Liver (tissue), 9 donors: ENCODE data around the gene SLX4IP. TPM values are rescaled to one million over a fixed set of nuclear protein-coding genes. Genes with fewer than 3 reads are reported as not detected.

ENCODE experiments used
- DNase-seq: peaks from one replicate; pipeline ENCODE4 v3.0.0-alpha.2; 2017; ENCODE audit warnings: low spot score
- H3K27ac ChIP-seq, 2 donors: one replicate each; pipeline ENCODE4 v1.7.0; 2013; ENCODE audit warnings: inconsistent platforms in 2 of 2, low read length in 2 of 2, control low read depth in 1 of 2, low read depth in 1 of 2, mild to moderate bottlenecking in 1 of 2
- H3K27me3 ChIP-seq, 4 donors: one replicate each; pipeline versions ENCODE4 v1.6.1 to v1.7.0; 2013; ENCODE audit warnings: low read length in 3 of 4, inconsistent platforms in 1 of 4, mild to moderate bottlenecking in 1 of 4, moderate library complexity in 1 of 4; ENCODE audit not compliant: control insufficient read depth in 4 of 4, insufficient read depth in 4 of 4
- H3K36me3 ChIP-seq, 4 donors: one replicate each; pipeline versions ENCODE4 v1.6.1 to v1.7.0; 2013; ENCODE audit warnings: low read length in 3 of 4, mild to moderate bottlenecking in 3 of 4, low read depth in 1 of 4, moderate library complexity in 1 of 4; ENCODE audit not compliant: control insufficient read depth in 4 of 4, insufficient read depth in 3 of 4
- H3K4me1 ChIP-seq, 4 donors: one replicate each; pipeline versions ENCODE4 v1.6.1 to v1.7.0; 2013; ENCODE audit warnings: low read length in 3 of 4, mild to moderate bottlenecking in 3 of 4, moderate library complexity in 1 of 4; ENCODE audit not compliant: control insufficient read depth in 4 of 4, insufficient read depth in 4 of 4
- H3K4me3 ChIP-seq, 3 donors: one replicate each; pipeline versions ENCODE4 v1.6.1 to v1.7.0; 2013; ENCODE audit warnings: low read length in 3 of 3, control low read depth in 1 of 3, low read depth in 1 of 3, mild to moderate bottlenecking in 1 of 3
- H3K9ac ChIP-seq, 2 donors: one replicate each; pipeline ENCODE4 v1.7.0; 2013; ENCODE audit warnings: low read length in 2 of 2, mild to moderate bottlenecking in 2 of 2, moderate library complexity in 2 of 2, control low read depth in 1 of 2, low read depth in 1 of 2
- H3K9me3 ChIP-seq, 4 donors: one replicate each; pipeline versions ENCODE4 v1.6.1 to v1.7.0; 2013; ENCODE audit warnings: low read length in 3 of 4; ENCODE audit not compliant: control insufficient read depth in 4 of 4
- ATF3 ChIP-seq: IDR thresholded peaks from 2 replicates; pipeline ENCODE4 v1.6.1; 2016; ENCODE audit warnings: antibody characterized with exemption
- CTCF ChIP-seq: fragments of 150-350 bp; IDR thresholded peaks from 2 replicates; pipeline ENCODE4 v1.5.1; 2017; ENCODE audit warnings: improper control_type of control experiment, low read depth, low read length; ENCODE audit not compliant: missing input control
- EGR1 ChIP-seq, 2 donors: IDR thresholded peaks; 2 replicates each; pipeline ENCODE4 v1.6.1; 2016 to 2018; ENCODE audit warnings: antibody characterized with exemption in 2 of 2, low read depth in 2 of 2
- FOXA1 ChIP-seq: IDR thresholded peaks from 2 replicates; pipeline ENCODE4 v1.6.1; 2016; ENCODE audit warnings: antibody characterized with exemption
- FOXA2 ChIP-seq: IDR thresholded peaks from 2 replicates; pipeline ENCODE4 v1.6.1; 2016; ENCODE audit warnings: antibody characterized with exemption
- GABPA ChIP-seq, 2 donors: IDR thresholded peaks in 1 of 2; conservative IDR thresholded peaks in 1 of 2; 2 replicates each; pipeline ENCODE4 v1.6.1; 2016; ENCODE audit warnings: antibody characterized with exemption in 2 of 2, mild to moderate bottlenecking in 1 of 2, moderate library complexity in 1 of 2
- HNF4A ChIP-seq, 2 donors: conservative IDR thresholded peaks; 2 replicates each; pipeline ENCODE4 v1.6.1; 2016; ENCODE audit warnings: antibody characterized with exemption in 2 of 2, mild to moderate bottlenecking in 2 of 2
- HNF4G ChIP-seq: IDR thresholded peaks from 2 replicates; pipeline ENCODE4 v1.6.1; 2016; ENCODE audit warnings: antibody characterized with exemption
- JUND ChIP-seq, 2 donors: IDR thresholded peaks; 2 replicates each; pipeline ENCODE4 v1.6.1; 2016; ENCODE audit warnings: antibody characterized with exemption in 2 of 2
- MAX ChIP-seq: IDR thresholded peaks from 2 replicates; pipeline ENCODE4 v1.6.1; 2016; ENCODE audit warnings: antibody characterized with exemption
- NR2F2 ChIP-seq: IDR thresholded peaks from 2 replicates; pipeline ENCODE4 v1.6.1; 2016; ENCODE audit warnings: antibody characterized with exemption
- RAD21 ChIP-seq, 2 donors: IDR thresholded peaks; 2 replicates each; pipeline ENCODE4 v1.6.1; 2016; ENCODE audit warnings: antibody characterized with exemption in 2 of 2, mild to moderate bottlenecking in 2 of 2
- REST ChIP-seq: IDR thresholded peaks from 2 replicates; pipeline ENCODE4 v1.6.1; 2016; ENCODE audit warnings: antibody characterized with exemption, mild to moderate bottlenecking
- RXRA ChIP-seq, 2 donors: IDR thresholded peaks; 2 replicates each; pipeline ENCODE4 v1.6.1; 2017 to 2018; ENCODE audit warnings: antibody characterized with exemption in 2 of 2, mild to moderate bottlenecking in 1 of 2
- SP1 ChIP-seq: IDR thresholded peaks from 2 replicates; pipeline ENCODE4 v1.6.1; 2018; ENCODE audit warnings: antibody characterized with exemption, mild to moderate bottlenecking
- TAF1 ChIP-seq: conservative IDR thresholded peaks from 2 replicates; pipeline ENCODE4 v1.6.1; 2016; ENCODE audit warnings: antibody characterized with exemption, mild to moderate bottlenecking
- YY1 ChIP-seq: IDR thresholded peaks from 2 replicates; pipeline ENCODE4 v1.6.1; 2016; ENCODE audit warnings: antibody characterized with exemption, mild to moderate bottlenecking
- ZBTB33 ChIP-seq: IDR thresholded peaks from 2 replicates; pipeline ENCODE4 v1.6.1; 2016; ENCODE audit warnings: antibody characterized with exemption
- WGBS: extraction: QIAGEN DNeasy Blood & Tissue Kit; methylation state at CpG from one replicate; pipeline ENCODE4 v1.1.7; 2013; 5-methylcytosine and 5-hydroxymethylcytosine counted together
- polyA plus RNA-seq, 2 donors: library from polyadenylated mRNA; stranded (reverse) in 1 of 2; unstranded in 1 of 2; fragments of 200-250 nt in 1 of 2; fragments of >200 nt in 1 of 2; fragmentation: Nextera tagmentation in 1 of 2; extraction: Ambion mirVana in 1 of 2; gene quantifications; one replicate each; pipeline versions ENCODE4 v1.2.1 to v1.2.3, GENCODE V29; 2013 to 2015
- total RNA-seq, 2 donors: library from RNA; depleted of rRNA; stranded (reverse); fragments of >200 nt; gene quantifications; one replicate each; pipeline ENCODE4 v1.2.3, GENCODE V29; 2014
- donor health status: healthy.
- donor health status: healthy.
- donor health status: healthy.
- donor health status: healthy.
- donor health status: healthy.

Gene SLX4IP
- total and polyA plus RNA-seq, 4 donors: 1.1 to 3.4 (median 2.7) TPM

- H3K9ac ChIP-seq: no peak overlapping the region
- 57% methylated on average over 3 of the region's 3 CpGs for WGBS
- H3K27ac ChIP-seq: no peak overlapping the region
- no peak overlapping the region for H3K4me3 ChIP-seq
- no peaks in the 10 kb centered on the region for H3K27me3 ChIP-seq
- H3K4me1 ChIP-seq: peaks cover 0 to 5% (median 1%) of the 10 kb centered on the region in 4 donors
- peaks cover 0 to 7% (median 3%) of the 10 kb centered on the region in 4 donors for H3K9me3 ChIP-seq
- no peak for DNase-seq
- no peak for TF ChIP-seq CTCF
- no peak for TF ChIP-seq EGR1 (IDR thresholded peaks at IDR 0.05; ENCODE audit: low read depth in 2 of 2)
- TF ChIP-seq JUND (IDR thresholded peaks at IDR 0.05): no peak
- TF ChIP-seq GABPA (IDR thresholded peaks at IDR 0.05 in 1 of 2, conservative IDR thresholded peaks at IDR 0.05 in 1 of 2): no peak
- no peak for TF ChIP-seq TAF1
- no peak for TF ChIP-seq MAX
- TF ChIP-seq ZBTB33: no peak
- no peak for TF ChIP-seq YY1
- TF ChIP-seq FOXA1: no peak
- peaks cover 0 to 1% (median 0%) of the 10 kb centered on the region in 4 donors for H3K36me3 ChIP-seq
Observed at GRCh38 chr20:10467681-10468339, 32.7 kb downstream of the SLX4IP start.

- H3K9me3 ChIP-seq: peaks cover 0 to 4% (median 2%) of the 10 kb centered on the region in 4 donors
- no peak overlapping the region for H3K9ac ChIP-seq
- H3K27me3 ChIP-seq: no peaks in the 10 kb centered on the region
- 84% methylated on average over 2 of the region's 2 CpGs for WGBS
- TF ChIP-seq REST (no peak), MAX (no peak), EGR1 (IDR thresholded peaks at IDR 0.05; ENCODE audit: low read depth in 2 of 2) (no peak), FOXA2 (no peak), TAF1 (no peak), HNF4G (no peak), RXRA (IDR thresholded peaks at IDR 0.05) (no peak), ATF3 (no peak), RAD21 (IDR thresholded peaks at IDR 0.05) (no peak), YY1 (no peak), JUND (IDR thresholded peaks at IDR 0.05) (no peak), SP1 (no peak), CTCF (no peak), NR2F2 (no peak), ZBTB33 (no peak), FOXA1 (no peak), GABPA (IDR thresholded peaks at IDR 0.05 in 1 of 2, conservative IDR thresholded peaks at IDR 0.05 in 1 of 2) (no peak), HNF4A (conservative IDR thresholded peaks at IDR 0.05) (no peak)
- peaks cover 0 to 1% (median 0%) of the 10 kb centered on the region in 4 donors for H3K36me3 ChIP-seq
- peaks cover 0 to 5% (median 1%) of the 10 kb centered on the region in 4 donors for H3K4me1 ChIP-seq
- H3K27ac ChIP-seq: no peak overlapping the region
- no peak for DNase-seq
- H3K4me3 ChIP-seq: no peak overlapping the region
Observed at GRCh38 chr20:10468340-10468845, 33.3 kb downstream of the SLX4IP start.
